OCI-LY7 (cell line): ENCODE results near the gene CRYBG1. TPM values are rescaled to one million over a fixed set of nuclear protein-coding genes. Genes with fewer than 3 reads are reported as not detected.

ENCODE experiments used
- BruUV-seq: library from RNA; stranded (reverse); fragments of 400-500 nt; replicated peaks from 2 replicates; lab custom pipeline; 2021; lab: Mats Ljungman, UMichigan
- CTCF ChIA-PET: fragments of 300-600 bp; sonication (Branson Sonifier 250); formaldehyde crosslinking; loops from one replicate; lab custom pipeline; 2022; ENCODE audit warnings: antibody characterized with exemption; ENCODE audit not compliant: unreplicated experiment; lab: Charles Lee
- POLR2A ChIA-PET: fragments of 300-600 bp; sonication (Branson Sonifier 250); formaldehyde crosslinking; loops from one replicate; lab custom pipeline; 2022; ENCODE audit warnings: antibody characterized with exemption; lab: Charles Lee
- DNase-seq: peaks from one replicate; pipeline ENCODE4 v3.0.0-alpha.2; 2015; ENCODE audit warnings: low spot score
- H2AFZ ChIP-seq: fragments of 200-600 bp; sonication (generic), shearing (Covaris generic); 2 replicates; pipeline ENCODE4 v1.6.1; 2014; ENCODE audit warnings: mild to moderate bottlenecking, antibody characterized with exemption, low read length, moderate library complexity
- H3K27ac ChIP-seq: fragments of 200-600 bp; sonication (generic); 2 replicates; pipeline ENCODE4 v1.5.1; 2014; ENCODE audit warnings: mixed run types, low read depth, mild to moderate bottlenecking, moderate library complexity, low read length, inconsistent platforms; ENCODE audit not compliant: poor library complexity, severe bottlenecking
- H3K36me3 ChIP-seq: fragments of 200-600 bp; sonication (generic); 2 replicates; pipeline ENCODE4 v1.6.1; 2014; ENCODE audit warnings: mild to moderate bottlenecking, antibody characterized with exemption, low read length, moderate library complexity, mixed read lengths; ENCODE audit not compliant: insufficient read depth
- H3K4me1 ChIP-seq: fragments of 200-600 bp; sonication (generic); 2 replicates; pipeline ENCODE4 v1.5.1; 2014; ENCODE audit warnings: mild to moderate bottlenecking, low read length; ENCODE audit not compliant: insufficient read depth, poor library complexity, severe bottlenecking
- H3K4me2 ChIP-seq: fragments of 200-600 bp; sonication (generic); 2 replicates; pipeline ENCODE4 v1.6.1; 2014; ENCODE audit warnings: mild to moderate bottlenecking, low read length
- H3K4me3 ChIP-seq: fragments of 200-600 bp; sonication (generic); 2 replicates; pipeline ENCODE4 v1.5.1; 2014; ENCODE audit warnings: mild to moderate bottlenecking, low read depth, low read length; ENCODE audit not compliant: poor library complexity, severe bottlenecking
- H3K79me2 ChIP-seq: fragments of 200-600 bp; sonication (generic); 2 replicates; pipeline ENCODE4 v1.6.1; 2016; ENCODE audit warnings: low read depth, mild to moderate bottlenecking, low read length, moderate library complexity, mixed read lengths; ENCODE audit not compliant: insufficient read depth
- H3K9me2 ChIP-seq: fragments of 200-600 bp; sonication (generic); 2 replicates; pipeline ENCODE4 v1.6.1; 2016; ENCODE audit warnings: mild to moderate bottlenecking, low read length, mixed read lengths; ENCODE audit not compliant: insufficient read depth
- H3K9me3 ChIP-seq: fragments of 200-600 bp; sonication (generic); 2 replicates; pipeline ENCODE4 v1.6.1; 2014; ENCODE audit warnings: mild to moderate bottlenecking, mixed run types, low read length, mixed read lengths
- H4K20me1 ChIP-seq: fragments of 200-600 bp; sonication (generic); 2 replicates; pipeline ENCODE4 v1.6.1; 2014; ENCODE audit warnings: mild to moderate bottlenecking, antibody characterized with exemption, low read length, moderate library complexity, mixed read lengths; ENCODE audit not compliant: insufficient read depth
- CTCF ChIP-seq: fragments of 200-600 bp; sonication (generic); conservative IDR thresholded peaks from 2 replicates; pipeline ENCODE4 v1.5.1; 2014; ENCODE audit warnings: mild to moderate bottlenecking, antibody characterized with exemption, low read length, moderate library complexity, mixed read lengths
- EZH2phosphoT487 ChIP-seq: fragments of 200-600 bp; sonication (generic); IDR thresholded peaks from 2 replicates; pipeline ENCODE4 v1.6.1; 2018; ENCODE audit warnings: low read depth, borderline replicate concordance, mild to moderate bottlenecking, mixed run types, antibody characterized with exemption, low read length, moderate library complexity, mixed read lengths
- intact Hi-C: fragments of 100-400 bp; cut with micrococcal nuclease; formaldehyde crosslinking; loops from one replicate; pipeline ENCODE4 v1.10.0; 2022; ENCODE audit not compliant: unreplicated experiment
- total RNA-seq, 2 experiments: library from RNA; depleted of rRNA in 1 of 2; stranded (reverse); fragments of >200 nt in 1 of 2; shearing (Covaris generic) in 1 of 2; gene quantifications; 2 replicates each; pipeline ENCODE4 v1.2.3, GENCODE V29; 2014 to 2022

Gene CRYBG1
- total RNA-seq, 2 experiments from 2014 or later, result 41.7 to 66.2 TPM

- no peak for DNase-seq
- H3K4me1 ChIP-seq, result peaks cover 8% of the 10 kb centered on the region
- TF ChIP-seq EZH2phosphoT487 (no peak), CTCF (no peak)
- ChIA-PET POLR2A (interaction anchor here (0.6 to 1.6 kb wide), 9 partner anchors 11 to 114 kb away, joined by 3 to 9 read pairs (median 3); no protein-coding TSS in a partner anchor), CTCF (interaction anchor here (0.6 to 1.2 kb wide), 2 partner anchors 115 to 118 kb away, joined by 3 to 5 read pairs; no protein-coding TSS in a partner anchor)
- no peak overlapping the region for H3K27ac ChIP-seq
- no peaks in the 10 kb centered on the region for H3K9me3 ChIP-seq
- intact Hi-C loops, result no loop called here
- H2AFZ ChIP-seq, result no peak overlapping the region
- no peak overlapping the region for H3K4me2 ChIP-seq
- no TSS peak for BruUV-seq
- no peaks in the 10 kb centered on the region for H3K79me2 ChIP-seq
- no peaks in the 10 kb centered on the region for H3K9me2 ChIP-seq
- H3K4me3 ChIP-seq, result no peak overlapping the region
- H3K36me3 ChIP-seq, result peaks cover 95% of the 10 kb centered on the region
- no peaks in the 10 kb centered on the region for H4K20me1 ChIP-seq
Observed at GRCh38 chr6:106563614-106564013, 203.1 kb downstream of the CRYBG1 start.

- ChIA-PET POLR2A (interaction anchor here (0.7 to 1.3 kb wide), 3 partner anchors 13 to 93 kb away, joined by 3 to 4 read pairs (median 3); no protein-coding TSS in a partner anchor), CTCF (no interaction called here)
- BruUV-seq, result no TSS peak
- peaks cover 8% of the 10 kb centered on the region for H3K4me1 ChIP-seq
- no peak for TF ChIP-seq CTCF
- no peak for TF ChIP-seq EZH2phosphoT487
- no peak overlapping the region; the same call in 1 of the 2 replicates for H3K4me2 ChIP-seq
- DNase-seq, result no peak
- no peaks in the 10 kb centered on the region for H3K79me2 ChIP-seq
- intact Hi-C loops, result no loop called here
- no peaks in the 10 kb centered on the region for H3K9me3 ChIP-seq
- H3K36me3 ChIP-seq, result peaks cover 93% of the 10 kb centered on the region
- no peak overlapping the region for H3K27ac ChIP-seq
- H3K4me3 ChIP-seq, result no peak overlapping the region
- H3K9me2 ChIP-seq, result no peaks in the 10 kb centered on the region
- no peaks in the 10 kb centered on the region for H4K20me1 ChIP-seq
- H2AFZ ChIP-seq, result no peak overlapping the region
Observed at GRCh38 chr6:106564476-106564875, 204.0 kb downstream of the CRYBG1 start.

- Histone ChIP-seq H3K4me1 (peaks cover 8% of the 10 kb centered on the region), H3K27ac (no peak overlapping the region), H3K9me2 (no peaks in the 10 kb centered on the region), H3K4me3 (no peak overlapping the region), H4K20me1 (no peaks in the 10 kb centered on the region), H3K9me3 (no peaks in the 10 kb centered on the region), H2AFZ (no peak overlapping the region), H3K4me2 (no peak overlapping the region), H3K79me2 (no peaks in the 10 kb centered on the region), H3K36me3 (peaks cover 97% of the 10 kb centered on the region)
- CTCF ChIA-PET, result no interaction called here
- TF ChIP-seq CTCF (no peak), EZH2phosphoT487 (no peak)
- BruUV-seq, result no TSS peak
- intact Hi-C loops, result loop anchor here (5.0 kb wide), 2 partner anchors 231 to 429 kb away; no protein-coding TSS in a partner anchor
- POLR2A ChIA-PET, result no interaction called here
- DNase-seq, result no peak
Observed at GRCh38 chr6:106568530-106568929, 208.0 kb downstream of the CRYBG1 start.
